ENCODE measurements around the gene CRYL1.
A peak's percentile ranks its signal among the peaks of the same experiment; 100 is the strongest.

The CRYL1 gene

GRCh38 chr13:20526664-20527063 is 1.0 kb upstream of the CRYL1 start:
- DNase-seq: peak; percentile 15

- peak; percentile 48 for DNase-seq
Observed at GRCh38 chr13:20525144-20525600, 485 bp downstream of the CRYL1 start.

- DNase-seq: no peak
Observed at GRCh38 chr13:20521364-20522115, 4.1 kb downstream of the CRYL1 start.

GRCh38 chr13:20519875-20520274 is 5.8 kb downstream of the CRYL1 start:
- no peak for DNase-seq

GRCh38 chr13:20518660-20519100 is 7.0 kb downstream of the CRYL1 start:
- DNase-seq: no peak

- DNase-seq: no peak
Observed at GRCh38 chr13:20514866-20515265, 10.8 kb downstream of the CRYL1 start.

- no peak for DNase-seq
Observed at GRCh38 chr13:20513466-20513995, 12.1 kb downstream of the CRYL1 start.

GRCh38 chr13:20512042-20512683 is 13.5 kb downstream of the CRYL1 start:
- DNase-seq: no peak

GRCh38 chr13:20506696-20507095 is 19.0 kb downstream of the CRYL1 start:
- no peak for DNase-seq

- DNase-seq: no peak
Observed at GRCh38 chr13:20505405-20506366, 20.0 kb downstream of the CRYL1 start.

- no peak for DNase-seq
Observed at GRCh38 chr13:20503088-20504083, 22.3 kb downstream of the CRYL1 start.

- no peak for DNase-seq
Observed at GRCh38 chr13:20501592-20501991, 24.1 kb downstream of the CRYL1 start.

GRCh38 chr13:20501120-20501519 is 24.5 kb downstream of the CRYL1 start:
- DNase-seq: no peak

GRCh38 chr13:20499986-20500385 is 25.7 kb downstream of the CRYL1 start:
- DNase-seq: no peak

GRCh38 chr13:20498659-20499058 is 27.0 kb downstream of the CRYL1 start:
- DNase-seq: no peak

- no peak for DNase-seq
Observed at GRCh38 chr13:20498129-20498528, 27.5 kb downstream of the CRYL1 start.

- DNase-seq: no peak
Observed at GRCh38 chr13:20497006-20497775, 28.5 kb downstream of the CRYL1 start.

GRCh38 chr13:20495087-20496023 is 30.3 kb downstream of the CRYL1 start:
- DNase-seq: peak; percentile 11

GRCh38 chr13:20494656-20495055 is 31.0 kb downstream of the CRYL1 start:
- no peak for DNase-seq

GRCh38 chr13:20492641-20493040 is 33.0 kb downstream of the CRYL1 start:
- DNase-seq: peak; percentile 35
